GM19372 (cell line): ENCODE results near the gene INO80B.
"Not testable (repeated sequence)": the region's sequence is repeated elsewhere in the genome, so short reads cannot be mapped to it uniquely, and the experiment has no call there.

Source experiments
- ATAC-seq: cut with Tn5 transposase; IDR thresholded peaks from one replicate; pipeline ENCODE4 v1.9.1; 2021; ENCODE audit warnings: mild to moderate bottlenecking, low read depth, moderate library complexity; ENCODE audit not compliant: unreplicated experiment

The INO80B gene

DNA sequence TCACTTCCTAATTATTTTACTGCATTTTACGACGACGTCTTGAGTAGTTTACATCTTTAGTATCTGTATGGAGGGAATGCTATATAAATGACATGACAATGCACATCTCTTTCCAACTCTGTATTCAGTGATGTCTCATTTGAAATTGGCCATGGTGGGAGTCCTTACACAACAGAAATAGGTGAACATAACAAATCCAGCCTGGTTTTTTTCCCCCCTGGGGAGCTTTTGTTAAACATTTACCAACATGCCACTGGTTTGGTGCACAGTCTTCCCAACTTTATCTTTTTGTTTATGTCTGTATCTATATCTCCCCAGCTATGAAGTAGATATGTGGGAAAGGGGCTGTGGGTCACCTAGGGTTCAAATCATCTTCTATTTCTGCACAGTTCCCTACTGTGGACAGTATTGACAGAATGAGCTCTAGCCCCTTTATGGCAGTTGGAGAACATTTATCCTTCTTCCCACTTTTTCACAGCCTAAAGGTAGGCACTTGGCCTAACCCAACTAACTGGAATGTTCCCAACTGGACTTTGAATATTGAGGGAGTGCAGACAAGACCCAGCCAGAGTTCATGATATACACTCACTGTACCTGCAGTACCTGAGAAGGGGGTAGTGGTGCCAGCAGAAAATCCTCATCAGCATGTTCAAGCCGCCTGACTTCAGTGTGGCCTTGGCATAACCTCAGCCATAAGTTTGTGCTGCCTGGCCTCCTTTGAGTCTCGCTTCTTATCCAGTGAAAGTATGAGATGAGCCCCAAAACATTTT, 7.5 kb upstream of the INO80B start:
- no peak for ATAC-seq

DNA sequence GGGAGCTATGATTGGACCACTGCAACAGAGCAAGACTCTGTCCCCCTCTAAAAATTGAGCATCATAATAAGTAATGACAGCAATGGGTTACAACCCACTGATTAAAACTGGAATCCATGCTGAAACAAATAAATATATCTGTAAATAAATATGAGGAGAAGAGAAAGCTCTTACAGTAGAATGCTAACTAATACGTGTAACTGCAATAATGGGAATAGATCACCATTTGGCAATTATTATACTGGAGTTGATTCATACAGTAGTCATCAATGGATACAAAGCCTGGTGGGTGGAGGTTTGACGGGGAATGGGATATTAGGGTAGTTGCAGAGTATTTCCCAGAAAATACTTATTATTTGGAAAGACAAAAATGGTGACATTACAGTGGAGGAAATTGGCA, 6.1 kb upstream of the INO80B start:
- ATAC-seq: no peak

DNA sequence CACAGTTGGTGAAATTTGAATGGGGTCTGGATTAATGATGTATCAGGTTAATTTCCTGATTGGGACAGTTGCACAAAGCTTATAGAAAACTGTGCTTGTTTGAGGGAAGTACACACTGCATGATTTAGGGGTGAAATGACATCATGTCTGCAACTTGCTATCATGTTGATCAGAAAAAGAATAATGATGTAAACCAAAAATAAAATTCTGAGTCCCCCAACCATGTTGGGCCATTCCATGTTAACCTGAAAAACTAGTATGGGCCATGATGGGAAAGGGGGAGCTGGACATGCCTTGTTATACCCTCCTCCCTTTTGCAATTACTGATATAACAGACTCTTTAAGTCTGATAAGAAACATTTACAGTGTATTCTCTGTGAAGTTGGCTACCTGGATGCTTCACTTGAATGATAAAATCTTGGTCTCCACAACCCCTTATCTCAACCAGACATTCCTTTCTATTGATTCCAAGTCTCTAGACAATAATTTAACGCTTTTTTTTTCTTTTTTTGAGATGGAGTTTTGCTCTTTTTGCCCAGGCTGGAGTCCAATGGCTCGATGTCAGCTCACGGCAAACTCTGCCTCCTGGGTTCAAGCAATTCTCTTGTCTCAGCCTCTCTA, 4.2 kb upstream of the INO80B start:
- no peak for ATAC-seq

DNA sequence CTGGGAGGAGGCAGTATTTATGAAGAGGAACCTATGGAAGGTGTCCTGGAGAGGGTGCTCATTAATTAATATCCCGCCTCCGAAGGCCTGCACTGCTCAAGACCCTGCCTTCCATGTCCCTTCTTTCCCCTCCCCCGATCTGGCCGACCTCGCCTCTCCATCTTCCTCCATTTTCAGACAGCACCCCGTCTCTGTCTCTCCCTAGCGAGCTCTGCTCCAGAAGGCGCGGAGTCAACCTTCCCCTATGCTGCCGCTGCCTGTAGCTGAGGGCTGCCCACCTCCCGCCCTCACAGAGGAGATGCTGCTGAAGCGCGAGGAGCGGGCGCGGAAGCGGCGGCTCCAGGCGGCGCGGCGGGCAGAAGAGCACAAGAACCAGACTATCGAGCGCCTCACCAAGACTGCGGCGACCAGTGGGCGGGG, 2.3 kb downstream of the INO80B start:
- no peak for ATAC-seq

DNA sequence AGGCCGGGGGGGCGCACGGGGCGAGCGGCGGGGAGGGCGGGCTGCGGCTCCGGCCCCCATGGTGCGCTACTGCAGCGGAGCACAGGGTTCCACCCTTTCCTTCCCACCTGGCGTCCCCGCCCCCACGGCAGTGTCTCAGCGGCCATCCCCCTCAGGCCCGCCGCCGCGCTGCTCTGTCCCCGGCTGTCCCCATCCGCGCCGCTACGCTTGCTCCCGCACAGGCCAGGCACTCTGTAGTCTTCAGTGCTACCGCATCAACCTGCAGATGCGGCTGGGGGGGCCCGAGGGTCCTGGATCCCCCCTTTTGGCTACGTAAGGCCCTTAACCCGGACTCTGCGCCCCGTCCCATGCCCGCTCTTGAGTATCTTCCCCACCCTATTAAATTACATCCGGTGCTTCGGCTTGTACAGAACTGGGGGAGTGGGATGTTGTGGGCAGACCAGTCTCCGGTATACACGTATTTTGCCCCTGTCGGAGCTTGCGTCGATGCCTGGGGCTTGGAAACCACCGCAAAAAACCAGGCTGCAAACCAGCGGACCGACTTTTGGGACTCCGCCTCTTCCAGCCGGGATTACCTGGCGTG, 2.8 kb downstream of the INO80B start:
- peak; percentile 34 for ATAC-seq

DNA sequence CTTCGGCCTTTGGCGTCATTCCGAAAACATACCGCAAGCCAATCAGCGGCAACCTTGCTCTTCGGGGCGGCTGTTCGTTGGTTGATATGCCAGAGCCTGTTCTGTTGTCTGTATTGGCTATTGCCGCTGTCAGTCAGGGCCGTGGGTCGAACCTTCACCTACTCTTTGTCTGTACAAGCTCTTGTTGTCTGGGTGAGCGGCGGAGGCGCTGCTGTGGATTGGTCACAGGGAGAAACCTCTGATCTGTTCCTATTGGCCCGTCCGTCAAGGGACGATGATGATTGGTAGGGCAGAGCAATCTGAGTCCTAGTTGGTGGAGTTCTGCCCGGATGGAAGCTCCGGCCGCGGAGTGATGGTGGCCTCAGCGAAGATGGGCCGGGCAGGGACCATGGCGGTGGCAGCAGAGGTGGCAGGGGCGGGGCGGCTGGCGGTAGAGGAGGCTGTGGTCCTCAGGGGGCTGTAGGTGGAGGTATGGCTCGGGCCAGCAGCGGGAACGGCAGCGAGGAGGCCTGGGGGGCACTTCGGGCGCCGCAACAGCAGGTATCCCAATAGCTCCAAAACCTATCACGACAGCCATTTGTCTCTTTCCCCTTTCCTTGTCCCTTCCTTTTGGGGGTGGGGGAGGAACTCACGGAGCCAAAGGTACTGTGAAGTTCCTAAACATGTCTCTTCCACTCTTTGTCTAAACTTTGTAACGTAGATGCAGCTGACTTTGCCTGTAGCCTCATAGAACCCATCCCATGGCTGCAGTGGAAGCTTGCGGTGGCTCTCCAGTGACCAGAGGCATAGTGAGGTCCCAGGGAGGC, 3.4 kb downstream of the INO80B start, which contains the start of gene WBP1:
TSS of gene WBP1 (plus strand) at position 307 of the 806 bp plus-strand sequence. CDS start at position 472, 165 bp downstream.
- peak; percentile 76 for ATAC-seq

DNA sequence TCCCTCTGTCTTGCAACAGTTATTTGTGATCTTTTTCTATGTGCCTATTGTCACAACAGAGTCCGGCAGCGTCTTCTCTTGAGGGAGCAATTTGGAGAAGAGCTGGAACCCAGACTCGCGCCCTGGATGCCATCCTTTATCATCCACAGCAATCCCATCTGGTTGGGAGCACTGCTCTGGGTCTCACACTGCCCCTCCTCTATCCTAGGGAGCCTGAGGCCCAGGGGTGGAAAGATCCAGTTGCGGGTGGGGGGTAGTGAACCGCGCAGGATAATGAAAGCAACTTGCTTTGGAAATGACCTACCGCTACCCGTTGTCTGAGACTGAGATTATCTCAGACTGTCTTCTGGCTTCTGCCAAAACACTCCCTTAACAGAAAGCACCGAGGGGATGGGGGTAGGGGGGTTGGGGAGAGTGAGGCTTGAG, 4.1 kb downstream of the INO80B start:
- no peak for ATAC-seq

DNA sequence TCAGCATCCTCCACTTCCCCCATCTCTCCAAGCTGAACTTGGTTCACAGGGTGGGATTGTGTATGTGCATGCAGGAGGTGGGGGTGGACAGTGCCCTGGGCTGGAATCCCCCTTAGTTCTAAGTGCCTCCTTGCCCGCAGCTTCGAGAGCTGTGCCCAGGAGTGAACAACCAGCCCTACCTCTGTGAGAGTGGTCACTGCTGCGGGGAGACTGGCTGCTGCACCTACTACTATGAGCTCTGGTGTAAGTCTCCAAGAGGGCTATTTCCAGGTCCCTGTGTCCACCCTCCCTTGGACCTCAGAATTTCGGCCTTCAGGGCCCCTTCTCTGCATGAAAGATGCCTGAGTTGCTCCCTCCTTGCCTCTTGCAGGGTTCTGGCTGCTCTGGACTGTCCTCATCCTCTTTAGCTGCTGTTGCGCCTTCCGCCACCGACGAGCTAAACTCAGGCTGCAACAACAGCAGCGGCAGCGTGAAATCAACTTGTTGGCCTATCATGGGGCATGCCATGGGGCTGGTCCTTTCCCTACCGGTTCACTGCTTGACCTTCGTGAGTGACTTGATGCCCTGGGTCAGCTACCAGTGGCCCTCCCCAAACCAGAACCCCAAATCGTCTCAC, 4.7 kb downstream of the INO80B start:
- not testable (repeated sequence) for ATAC-seq

DNA sequence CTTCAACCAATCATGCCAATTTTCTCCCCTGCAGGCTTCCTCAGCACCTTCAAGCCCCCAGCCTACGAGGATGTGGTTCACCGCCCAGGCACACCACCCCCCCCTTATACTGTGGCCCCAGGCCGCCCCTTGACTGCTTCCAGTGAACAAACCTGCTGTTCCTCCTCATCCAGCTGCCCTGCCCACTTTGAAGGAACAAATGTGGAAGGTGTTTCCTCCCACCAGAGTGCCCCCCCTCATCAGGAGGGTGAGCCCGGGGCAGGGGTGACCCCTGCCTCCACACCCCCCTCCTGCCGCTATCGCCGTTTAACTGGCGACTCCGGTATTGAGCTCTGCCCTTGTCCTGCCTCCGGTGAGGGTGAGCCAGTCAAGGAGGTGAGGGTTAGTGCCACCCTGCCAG, 5.3 kb downstream of the INO80B start:
- not testable (repeated sequence) for ATAC-seq

DNA sequence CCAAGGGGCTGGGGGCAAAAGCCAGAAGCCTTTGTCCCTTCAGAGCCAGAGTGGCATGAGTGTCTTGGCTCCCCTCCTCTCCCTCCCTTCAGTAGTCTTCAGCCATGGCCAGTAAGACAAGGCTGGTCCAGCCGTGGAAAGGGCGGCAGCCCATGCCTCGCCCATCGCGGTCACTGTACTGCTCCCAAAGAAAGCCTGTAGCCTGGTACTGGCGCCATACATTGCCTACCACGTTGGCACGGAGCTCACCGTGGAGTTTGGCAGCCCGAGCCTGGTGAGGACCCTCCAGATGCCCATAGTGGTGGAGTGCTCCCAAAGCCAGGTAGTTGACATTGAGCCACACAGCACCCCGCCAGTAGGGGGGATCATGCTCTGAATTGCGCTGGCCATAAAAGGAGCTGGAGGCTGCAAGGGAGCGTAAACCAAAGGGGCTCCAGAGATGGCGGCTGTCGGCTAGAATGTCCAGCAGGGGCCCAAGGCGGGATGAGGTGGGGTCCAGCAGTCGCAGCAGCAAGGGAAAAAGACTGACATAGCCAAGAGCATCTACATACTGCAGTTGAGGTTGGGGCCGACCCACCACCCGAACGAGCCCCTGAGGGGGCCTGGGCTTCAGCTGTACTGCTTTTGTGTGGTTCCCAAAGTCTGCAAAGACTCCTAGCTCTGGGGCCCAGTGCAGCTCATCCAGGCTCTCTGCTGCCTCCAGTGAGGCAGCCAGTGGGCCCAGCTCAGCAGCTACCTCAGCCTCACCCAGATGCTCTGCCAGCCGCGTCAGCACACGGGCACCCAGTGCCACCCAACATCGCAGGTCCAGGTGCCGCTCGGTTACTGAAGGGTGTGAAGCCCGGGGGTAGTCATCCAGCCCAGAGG, 6.5 kb downstream of the INO80B start:
- ATAC-seq: no peak

DNA sequence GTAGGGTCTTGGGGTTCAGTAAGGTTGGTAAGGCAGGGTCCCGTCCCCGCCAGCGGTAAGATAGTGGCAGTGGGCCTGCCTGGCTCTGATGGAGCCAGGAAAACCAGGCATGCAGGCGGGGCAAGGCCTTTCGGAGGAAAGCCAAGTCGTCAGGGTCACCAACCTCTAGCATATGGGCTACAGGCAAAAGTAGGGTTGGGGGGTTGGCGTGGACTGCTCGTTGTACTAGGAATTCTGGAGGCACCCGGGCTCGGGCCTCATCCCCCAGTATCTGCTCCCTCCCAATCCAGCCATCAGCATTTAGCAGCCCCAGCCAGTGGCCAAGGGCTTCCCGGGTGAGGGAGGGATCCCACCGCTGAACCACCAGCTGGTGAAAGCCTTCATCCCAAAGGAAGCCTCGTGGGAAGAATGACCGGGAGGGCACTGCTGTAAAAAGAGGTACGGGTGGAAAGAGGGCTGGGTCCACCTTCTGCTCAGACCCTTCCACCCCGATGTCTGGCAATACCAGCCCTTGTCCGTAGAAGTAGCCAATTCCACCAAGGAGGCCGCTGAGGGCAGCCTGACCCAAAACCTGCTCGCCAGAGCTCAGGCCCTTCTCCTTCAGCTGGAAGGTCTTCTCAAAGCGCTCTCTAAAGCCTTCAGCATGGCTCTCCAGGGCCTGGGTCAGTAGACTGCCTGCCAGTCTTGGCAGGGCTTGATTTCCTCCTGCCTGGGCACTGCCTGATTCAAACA, 7.3 kb downstream of the INO80B start:
- ATAC-seq: no peak

DNA sequence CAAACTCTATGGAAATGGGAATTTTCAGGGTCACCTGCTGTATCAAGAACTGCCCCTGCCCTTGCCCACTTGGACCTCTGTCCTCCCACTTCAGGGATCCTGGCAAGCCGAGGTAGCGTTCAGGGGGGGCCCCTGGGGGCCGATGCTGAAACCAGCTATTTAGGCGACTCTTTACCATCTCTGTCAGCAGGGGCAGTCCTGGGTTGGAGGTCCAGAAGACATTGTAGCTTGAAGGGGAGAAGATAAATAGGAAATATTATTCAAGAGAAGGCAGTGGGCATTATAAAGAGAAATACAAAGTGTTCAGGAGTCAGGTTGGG, 7.9 kb downstream of the INO80B start:
- ATAC-seq: no peak

DNA sequence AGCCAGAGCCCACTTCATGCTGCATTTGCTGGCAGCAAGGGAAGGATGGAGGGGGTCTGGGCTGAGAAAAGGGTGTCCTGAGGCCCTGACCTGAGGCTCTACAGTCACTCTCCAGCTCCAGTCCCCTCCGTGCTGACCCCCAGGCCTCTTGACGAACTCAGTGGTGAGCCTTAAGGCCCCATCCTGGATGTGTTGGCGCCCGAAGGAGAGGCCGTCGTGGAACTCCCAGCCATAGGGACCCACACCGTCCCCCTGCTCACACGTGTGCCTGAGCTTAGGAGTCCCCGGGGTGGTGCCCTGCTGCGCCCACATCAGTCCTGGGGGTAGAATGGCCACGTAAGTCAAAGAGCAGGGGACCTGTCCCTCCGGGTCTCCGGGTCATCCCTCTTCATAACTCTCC, 9.5 kb downstream of the INO80B start:
- ATAC-seq: no peak

DNA sequence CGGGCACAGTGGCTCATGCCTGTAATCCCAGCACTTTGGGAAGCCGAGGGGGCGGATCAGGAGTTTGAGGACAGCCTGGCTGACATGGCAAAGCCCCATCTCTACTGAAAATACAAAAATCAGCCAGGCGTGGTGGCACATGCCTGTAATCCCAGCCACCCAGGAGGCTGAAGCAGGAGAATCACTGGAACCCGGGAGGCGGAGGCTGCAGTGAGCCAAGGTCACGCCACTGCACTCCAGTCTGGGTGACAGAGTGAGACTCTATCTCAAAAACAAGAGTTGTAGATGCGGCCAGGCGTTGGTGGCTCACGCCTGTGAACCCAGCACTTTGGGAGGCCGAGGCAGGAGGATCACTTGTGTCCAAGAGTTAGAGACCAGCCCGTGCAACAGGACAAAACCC, 15.9 kb downstream of the INO80B start:
- ATAC-seq: not testable (repeated sequence)

DNA sequence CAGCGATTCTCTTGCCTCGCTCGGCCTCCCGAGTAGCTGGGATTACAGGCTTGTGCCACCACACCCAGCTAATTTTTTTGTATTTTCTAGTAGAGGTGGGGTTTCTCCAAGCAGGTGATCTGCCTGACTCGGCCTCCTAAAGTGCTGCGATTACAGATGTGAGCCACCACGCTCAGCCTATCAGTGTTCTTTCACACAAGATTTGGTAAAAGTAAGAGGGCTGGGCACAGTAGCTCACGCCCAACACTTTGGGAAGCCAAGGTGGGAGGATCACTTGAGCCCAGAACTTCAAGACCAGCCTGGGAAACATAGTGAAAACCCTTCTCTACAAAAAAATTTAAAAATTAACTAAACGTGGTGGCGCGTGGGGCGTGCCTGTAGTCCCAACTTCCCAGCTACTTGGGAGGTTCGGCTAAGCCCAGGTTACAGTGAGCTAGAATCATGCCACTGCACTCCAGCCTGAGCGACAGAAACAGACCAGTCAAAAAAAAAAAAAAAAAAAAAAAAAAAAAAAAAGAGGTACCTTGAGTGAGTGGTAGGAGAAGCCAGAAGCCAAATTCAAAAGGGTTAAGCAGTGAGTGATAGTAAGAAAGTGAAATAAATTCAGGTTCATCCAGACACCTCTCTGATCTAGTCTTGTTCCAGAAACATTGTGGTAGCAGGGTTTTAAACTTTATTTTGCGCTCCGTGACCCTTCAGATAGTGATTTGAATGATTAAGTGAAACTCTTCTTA, 16.6 kb downstream of the INO80B start:
- ATAC-seq: no peak

DNA sequence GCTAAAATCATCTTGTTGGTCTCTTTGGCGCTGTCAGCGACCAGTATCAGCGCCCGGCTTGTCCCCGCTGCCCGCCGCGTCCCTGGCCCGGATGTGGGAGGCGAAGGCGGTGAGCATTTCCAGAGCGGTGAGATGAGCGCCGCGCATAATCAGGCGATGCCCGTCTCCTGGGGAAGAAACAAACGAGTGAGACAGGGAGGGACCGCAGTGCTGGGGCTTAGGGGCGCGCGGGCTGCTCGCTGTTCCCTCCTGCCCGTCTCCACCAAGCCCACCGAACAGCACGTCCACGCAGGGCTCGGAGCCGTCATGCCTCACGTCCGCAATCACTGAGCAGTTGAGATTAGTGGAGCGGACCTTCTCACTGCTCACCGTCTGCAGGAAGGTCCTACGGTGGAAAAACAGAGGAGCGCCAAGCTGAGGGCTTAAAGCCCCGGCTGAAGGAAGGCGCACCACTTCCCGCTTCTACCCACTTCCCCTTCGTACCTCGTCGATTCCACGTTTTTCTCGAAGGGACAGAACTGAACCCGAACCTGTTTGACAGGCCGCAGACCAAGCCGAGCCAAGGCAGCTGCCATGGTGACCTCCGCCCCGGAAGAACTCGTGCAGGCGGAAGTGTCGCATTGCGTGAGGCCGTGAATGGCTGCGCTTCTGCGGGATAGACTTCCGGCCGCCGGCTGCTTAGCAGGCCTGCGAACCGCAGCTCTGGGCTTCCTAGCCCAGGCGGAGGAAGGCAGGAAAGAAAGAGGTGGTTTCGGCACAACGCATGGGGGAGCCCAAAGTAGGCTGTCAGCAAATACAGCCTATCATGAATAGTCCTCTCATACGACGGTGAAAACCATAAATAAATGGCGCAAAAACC, 17.4 kb downstream of the INO80B start, which contains the start of gene MRPL53:
TSS of gene MRPL53 (minus strand) at position 595 of the 859 bp plus-strand sequence. CDS start at position 575, 20 bp downstream.
- peak; percentile 87 for ATAC-seq

DNA sequence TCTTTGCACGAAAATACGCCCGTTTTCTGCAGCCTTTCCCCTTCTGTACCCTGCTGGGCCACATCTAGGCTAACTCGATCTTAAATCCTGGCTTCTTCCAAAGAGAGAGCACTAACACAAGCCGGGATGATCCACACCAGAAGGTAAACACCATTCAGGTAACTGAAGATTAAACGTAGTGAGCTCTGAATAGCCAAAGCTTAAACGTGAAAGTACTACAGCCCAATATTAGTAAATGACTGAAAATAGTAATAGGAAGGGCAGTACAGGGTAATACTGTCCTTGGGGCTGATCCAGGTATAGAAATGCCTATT, 18.0 kb downstream of the INO80B start:
- ATAC-seq: no peak
